ENCODE measurements around the gene KCNH2.
"Not testable (repeated sequence)": the region's sequence is repeated elsewhere in the genome, so short reads cannot be mapped to it uniquely, and the experiment has no call there.

Gene KCNH2

DNA sequence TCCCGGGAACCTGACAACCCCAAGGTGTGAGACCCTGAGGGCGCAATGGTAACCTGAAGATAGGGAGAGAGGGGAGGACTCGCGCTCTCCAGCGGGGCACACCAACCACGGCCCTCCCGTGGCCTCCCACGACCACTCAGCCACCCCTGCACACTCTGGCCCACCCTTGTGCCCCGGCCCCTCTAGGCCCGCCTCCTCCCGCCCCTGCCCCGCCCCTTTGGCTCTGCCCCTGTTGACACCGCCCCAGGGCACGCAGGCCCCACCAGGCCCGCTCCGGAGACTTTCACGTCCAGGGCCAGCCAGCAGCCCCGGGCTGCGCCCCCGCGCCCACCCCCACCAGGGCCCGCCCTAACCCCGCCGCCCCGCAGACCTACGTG is 35.2 kb upstream of the KCNH2 start:
- peak overlapping the region; percentile 63 for H3K4me3 ChIP-seq (replicated peaks; ENCODE audit: low read depth, low read length)
- DNase-seq (ENCODE audit: extremely low read depth, insufficient read length): no peak
- H3K36me3 ChIP-seq (ENCODE audit: control insufficient read depth, insufficient read depth, low read length): no peaks in the 10 kb centered on the region

GRCh38 chr7:151012911-151013347 is 34.8 kb upstream of the KCNH2 start:
- Histone ChIP-seq H3K36me3 (ENCODE audit: control insufficient read depth, insufficient read depth, low read length) (no peaks in the 10 kb centered on the region), H3K27me3 (replicated peaks; ENCODE audit: control insufficient read depth, insufficient read depth, low read length) (no peaks in the 10 kb centered on the region; the same call in 1 of the 2 replicates), H3K4me3 (replicated peaks; ENCODE audit: low read depth, low read length) (no peak overlapping the region)
- no peak for DNase-seq (ENCODE audit: extremely low read depth, insufficient read length)
- TF ChIP-seq, protein P1, sequence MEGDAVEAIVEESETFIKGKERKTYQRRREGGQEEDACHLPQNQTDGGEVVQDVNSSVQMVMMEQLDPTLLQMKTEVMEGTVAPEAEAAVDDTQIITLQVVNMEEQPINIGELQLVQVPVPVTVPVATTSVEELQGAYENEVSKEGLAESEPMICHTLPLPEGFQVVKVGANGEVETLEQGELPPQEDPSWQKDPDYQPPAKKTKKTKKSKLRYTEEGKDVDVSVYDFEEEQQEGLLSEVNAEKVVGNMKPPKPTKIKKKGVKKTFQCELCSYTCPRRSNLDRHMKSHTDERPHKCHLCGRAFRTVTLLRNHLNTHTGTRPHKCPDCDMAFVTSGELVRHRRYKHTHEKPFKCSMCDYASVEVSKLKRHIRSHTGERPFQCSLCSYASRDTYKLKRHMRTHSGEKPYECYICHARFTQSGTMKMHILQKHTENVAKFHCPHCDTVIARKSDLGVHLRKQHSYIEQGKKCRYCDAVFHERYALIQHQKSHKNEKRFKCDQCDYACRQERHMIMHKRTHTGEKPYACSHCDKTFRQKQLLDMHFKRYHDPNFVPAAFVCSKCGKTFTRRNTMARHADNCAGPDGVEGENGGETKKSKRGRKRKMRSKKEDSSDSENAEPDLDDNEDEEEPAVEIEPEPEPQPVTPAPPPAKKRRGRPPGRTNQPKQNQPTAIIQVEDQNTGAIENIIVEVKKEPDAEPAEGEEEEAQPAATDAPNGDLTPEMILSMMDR (IDR thresholded peaks at IDR 0.05; ENCODE audit: insufficient read depth, low read length, poor library complexity, severe bottlenecking): peak; percentile 31

More for the DNA sequence above, 35.2 kb upstream of the KCNH2 start:
- TF ChIP-seq, protein P1 (IDR thresholded peaks at IDR 0.05; ENCODE audit: insufficient read depth, low read length, poor library complexity, severe bottlenecking): no peak
- H3K27me3 ChIP-seq (replicated peaks; ENCODE audit: control insufficient read depth, insufficient read depth, low read length): no peaks in the 10 kb centered on the region; the same call in 1 of the 2 replicates

GRCh38 chr7:151012031-151012692 is 34.0 kb upstream of the KCNH2 start:
- TF ChIP-seq, protein P1 (IDR thresholded peaks at IDR 0.05; ENCODE audit: insufficient read depth, low read length, poor library complexity, severe bottlenecking): no peak
- DNase-seq (ENCODE audit: extremely low read depth, insufficient read length): no peak
- no peak overlapping the region for H3K4me3 ChIP-seq (replicated peaks; ENCODE audit: low read depth, low read length)
- H3K27me3 ChIP-seq (replicated peaks; ENCODE audit: control insufficient read depth, insufficient read depth, low read length): no peaks in the 10 kb centered on the region; the same call in 1 of the 2 replicates
- no peaks in the 10 kb centered on the region for H3K36me3 ChIP-seq (ENCODE audit: control insufficient read depth, insufficient read depth, low read length)

DNA sequence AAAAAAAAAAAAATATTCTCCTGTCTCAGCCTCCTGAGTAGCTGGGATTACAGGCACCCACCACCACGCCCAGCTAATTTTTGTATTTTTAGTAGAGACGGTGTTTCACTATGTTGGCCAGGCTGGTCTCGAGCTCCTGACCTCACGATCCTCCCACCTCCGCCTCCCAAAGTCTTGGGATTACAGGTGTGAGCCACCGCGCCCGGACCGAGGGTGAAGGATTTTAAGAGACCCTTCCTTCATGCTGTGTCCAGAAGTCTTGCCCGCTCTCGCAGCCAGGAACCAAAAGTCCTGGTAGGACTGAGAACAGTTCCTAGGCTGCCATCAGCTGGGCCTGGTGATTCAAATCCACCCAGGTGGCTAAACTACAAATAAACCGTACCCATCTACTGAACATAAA is 33.5 kb upstream of the KCNH2 start:
- not testable (repeated sequence) for DNase-seq (ENCODE audit: extremely low read depth, insufficient read length); H3K27me3 ChIP-seq (replicated peaks; ENCODE audit: control insufficient read depth, insufficient read depth, low read length); H3K4me3 ChIP-seq (replicated peaks; ENCODE audit: low read depth, low read length)

GRCh38 chr7:151011097-151011409 is 32.9 kb upstream of the KCNH2 start:
- TF ChIP-seq, protein P1 (IDR thresholded peaks at IDR 0.05; ENCODE audit: insufficient read depth, low read length, poor library complexity, severe bottlenecking): no peak
- Histone ChIP-seq H3K27me3 (replicated peaks; ENCODE audit: control insufficient read depth, insufficient read depth, low read length) (no peaks in the 10 kb centered on the region; the same call in 1 of the 2 replicates), H3K36me3 (ENCODE audit: control insufficient read depth, insufficient read depth, low read length) (no peaks in the 10 kb centered on the region), H3K4me3 (replicated peaks; ENCODE audit: low read depth, low read length) (no peak overlapping the region)
- DNase-seq (ENCODE audit: extremely low read depth, insufficient read length): no peak

More for the DNA sequence above, 33.5 kb upstream of the KCNH2 start:
- not testable (repeated sequence) for H3K36me3 ChIP-seq (ENCODE audit: control insufficient read depth, insufficient read depth, low read length)

DNA sequence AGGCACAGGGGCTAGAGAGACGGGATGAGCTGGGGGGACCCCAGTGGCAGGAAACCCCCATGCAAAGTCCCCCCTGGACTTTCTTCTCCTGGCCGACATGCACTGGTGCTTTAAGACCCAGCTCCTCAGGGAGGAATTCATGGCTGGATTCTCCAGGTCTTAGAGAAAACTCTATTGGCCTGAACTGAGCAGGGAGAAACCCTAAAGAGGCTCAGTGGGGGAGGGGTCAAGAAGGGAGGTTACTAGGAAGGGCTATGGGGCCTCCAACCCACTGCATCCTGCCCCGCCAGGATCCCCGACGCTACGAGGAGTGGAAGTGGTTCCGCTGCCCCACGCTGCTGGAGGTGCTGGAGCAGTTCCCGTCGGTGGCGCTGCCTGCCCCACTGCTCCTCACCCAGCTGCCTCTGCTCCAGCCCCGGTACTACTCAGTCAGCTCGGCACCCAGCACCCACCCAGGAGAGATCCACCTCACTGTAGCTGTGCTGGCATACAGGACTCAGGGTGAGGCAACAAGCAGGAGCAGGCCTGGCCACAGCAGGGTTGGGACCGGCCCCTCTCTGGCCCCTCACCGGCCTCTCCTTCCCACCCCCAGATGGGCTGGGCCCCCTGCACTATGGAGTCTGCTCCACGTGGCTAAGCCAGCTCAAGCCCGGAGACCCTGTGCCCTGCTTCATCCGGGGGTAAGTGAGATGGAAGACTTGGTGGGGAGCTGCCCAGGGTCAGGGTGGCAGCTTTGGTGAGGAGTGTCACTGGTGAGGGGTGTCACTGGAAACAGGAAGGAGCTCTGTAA is 32.4 kb upstream of the KCNH2 start:
- Histone ChIP-seq H3K4me3 (replicated peaks; ENCODE audit: low read depth, low read length) (no peak overlapping the region), H3K27me3 (replicated peaks; ENCODE audit: control insufficient read depth, insufficient read depth, low read length) (no peaks in the 10 kb centered on the region; the same call in 1 of the 2 replicates), H3K36me3 (ENCODE audit: control insufficient read depth, insufficient read depth, low read length) (no peaks in the 10 kb centered on the region)
- TF ChIP-seq, protein P1 (IDR thresholded peaks at IDR 0.05; ENCODE audit: insufficient read depth, low read length, poor library complexity, severe bottlenecking): no peak
- no peak for DNase-seq (ENCODE audit: extremely low read depth, insufficient read length)
